GM12878 (cell line): ENCODE results near the gene UBE2D4.

Source experiments
- BCL11A ChIP-seq: IDR thresholded peaks from 2 replicates; pipeline ENCODE4 v1.6.1; 2011; ENCODE audit warnings: low read depth, low read length
- CBFB ChIP-seq: IDR thresholded peaks from 2 replicates; pipeline ENCODE4 v1.6.1; 2016; ENCODE audit warnings: antibody characterized with exemption, low read depth
- NFYA ChIP-seq: IDR thresholded peaks from 2 replicates; pipeline ENCODE4 v1.6.1; 2011; ENCODE audit warnings: low read depth, mild to moderate bottlenecking, low read length, improper control_type of control experiment, borderline replicate concordance
- TCF3 ChIP-seq: IDR thresholded peaks from 2 replicates; pipeline ENCODE4 v1.6.1; 2012; ENCODE audit warnings: low read depth, mild to moderate bottlenecking, low read length, borderline replicate concordance; ENCODE audit not compliant: insufficient read depth

- TF ChIP-seq BCL11A: no peak
- TF ChIP-seq NFYA: no peak
- TF ChIP-seq CBFB: no peak
- TF ChIP-seq TCF3: no peak
Observed at GRCh38 chr7:43884617-43885016, 41.6 kb upstream of the UBE2D4 start.
